Activated T-helper 2 cell treated with anti-CD3 and anti-CD28 coated beads, Interferon-gamma antibody, Interleukin-2, Interleukin-4, amounts not matched to agents 10 μg/mL and 5 μg/mL and 100 μg/mL, durations not matched to agents 14 hours and 24 hours and 36 hours (primary cell): ENCODE results near the gene GDPGP1. TPM values are rescaled to one million over a fixed set of nuclear protein-coding genes. Genes with fewer than 3 reads are reported as not detected.
"Not testable (repeated sequence)": the region's sequence is repeated elsewhere in the genome, so short reads cannot be mapped to it uniquely, and the experiment has no call there.

Experiments used
- DNase-seq: peaks from one replicate; pipeline ENCODE4 v3.0.0; 2021; ENCODE audit warnings: low spot score
- H3K27ac Mint-ChIP-seq: one replicate; pipeline ENCODE4 v1.8.0; 2021; ENCODE audit warnings: mixed read lengths
- H3K27me3 Mint-ChIP-seq: one replicate; pipeline ENCODE4 v1.8.0; 2021; ENCODE audit warnings: low read depth, mixed read lengths
- H3K36me3 Mint-ChIP-seq: one replicate; pipeline ENCODE4 v1.8.0; 2021; ENCODE audit warnings: low read depth, mixed read lengths
- H3K4me1 Mint-ChIP-seq: one replicate; pipeline ENCODE4 v1.8.0; 2021; ENCODE audit warnings: low read depth, mixed read lengths
- H3K4me3 Mint-ChIP-seq: one replicate; pipeline ENCODE4 v1.8.0; 2021; ENCODE audit warnings: low read depth, mild to moderate bottlenecking, moderate library complexity, mixed read lengths
- H3K9me3 Mint-ChIP-seq: one replicate; pipeline ENCODE4 v1.8.0; 2021; ENCODE audit warnings: mixed read lengths
- intact Hi-C: fragments of 100-400 bp; cut with micrococcal nuclease; formaldehyde crosslinking; loops from one replicate; pipeline ENCODE4 v1.15.1; 2023
- total RNA-seq: library from RNA; stranded (reverse); gene quantifications from 2 replicates; pipeline ENCODE4 v1.2.3, GENCODE V29; 2022

The GDPGP1 gene, protein sequence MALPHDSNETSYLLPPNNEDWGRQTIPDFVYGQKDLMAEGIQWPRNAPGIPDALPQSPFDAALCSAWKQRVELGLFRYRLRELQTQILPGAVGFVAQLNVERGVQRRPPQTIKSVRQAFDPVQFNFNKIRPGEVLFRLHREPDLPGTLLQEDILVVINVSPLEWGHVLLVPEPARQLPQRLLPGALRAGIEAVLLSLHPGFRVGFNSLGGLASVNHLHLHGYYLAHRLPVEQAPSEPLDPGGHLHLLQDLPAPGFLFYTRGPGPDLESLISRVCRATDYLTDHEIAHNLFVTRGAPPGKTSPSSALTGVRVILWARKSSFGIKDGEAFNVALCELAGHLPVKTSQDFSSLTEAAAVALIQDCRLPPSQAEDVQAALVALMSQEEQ
- 11.4 and 12.0 TPM in 2 replicates for total RNA-seq

DNA sequence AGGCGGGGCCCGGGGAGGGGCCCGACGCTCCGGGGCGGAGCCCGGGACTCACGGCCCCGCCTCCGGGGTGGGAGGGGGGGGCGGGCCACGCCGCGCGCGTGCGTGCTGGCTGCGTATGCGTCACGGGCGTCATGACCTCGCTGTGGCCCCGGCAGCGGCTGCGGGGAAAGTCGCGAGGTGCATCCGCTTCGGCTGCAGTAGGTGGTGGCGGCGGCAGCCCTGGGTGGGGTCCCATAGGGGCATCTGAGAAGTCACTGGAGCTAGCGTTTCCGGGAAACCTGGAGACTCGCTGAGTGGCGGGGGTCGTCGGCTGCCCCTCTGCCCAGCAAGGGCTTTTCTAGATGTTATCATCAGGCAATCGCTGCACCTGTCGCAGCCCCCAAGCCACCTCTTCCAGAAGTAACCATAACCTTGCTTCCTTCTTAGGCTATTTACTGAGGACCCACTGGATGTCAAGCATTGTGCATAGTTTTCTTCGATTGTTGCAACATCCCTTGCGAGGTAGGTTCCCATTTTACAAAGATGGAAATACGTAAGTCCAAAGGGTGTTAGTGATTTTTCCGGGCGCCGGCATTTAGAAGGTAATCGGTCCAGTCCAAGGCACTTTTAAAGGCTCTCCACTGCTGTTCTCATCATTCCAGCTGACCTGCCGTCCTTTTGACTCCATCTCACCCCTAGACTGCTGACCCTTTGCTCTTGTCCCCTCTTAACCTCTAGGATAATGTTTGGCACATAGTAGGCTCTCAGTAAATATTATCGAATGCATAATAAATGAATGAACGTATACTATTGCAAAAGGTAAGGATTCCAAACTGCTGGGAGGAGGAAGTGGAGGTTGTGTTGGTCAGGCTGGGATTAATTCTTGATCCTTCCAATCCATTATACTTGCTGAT lies at the start of gene GDPGP1:
Gene GDPGP1, plus strand, starts transcription at position 114 of the 893 bp plus-strand sequence. CDS start 6,700 bp downstream, outside the sequence.
- peak within 1 kb of the TSS; percentile 86 for H3K27ac Mint-ChIP-seq
- H3K27me3 Mint-ChIP-seq, result no peaks in the 10 kb centered on the region
- no peaks in the 10 kb centered on the region for H3K9me3 Mint-ChIP-seq
- peaks cover 55% of the 10 kb centered on the region for H3K36me3 Mint-ChIP-seq
- H3K4me3 Mint-ChIP-seq, result peak within 1 kb of the TSS; percentile 92
- peaks cover 41% of the 10 kb centered on the region for H3K4me1 Mint-ChIP-seq
- DNase-seq, result no peak
- intact Hi-C loops, result loop anchor here (1.0 to 10.0 kb wide), 6 partner anchors 31 to 700 kb away; partner anchors contain the start of genes HDDC3, NGRN, SEMA4B and UNC45A

DNA sequence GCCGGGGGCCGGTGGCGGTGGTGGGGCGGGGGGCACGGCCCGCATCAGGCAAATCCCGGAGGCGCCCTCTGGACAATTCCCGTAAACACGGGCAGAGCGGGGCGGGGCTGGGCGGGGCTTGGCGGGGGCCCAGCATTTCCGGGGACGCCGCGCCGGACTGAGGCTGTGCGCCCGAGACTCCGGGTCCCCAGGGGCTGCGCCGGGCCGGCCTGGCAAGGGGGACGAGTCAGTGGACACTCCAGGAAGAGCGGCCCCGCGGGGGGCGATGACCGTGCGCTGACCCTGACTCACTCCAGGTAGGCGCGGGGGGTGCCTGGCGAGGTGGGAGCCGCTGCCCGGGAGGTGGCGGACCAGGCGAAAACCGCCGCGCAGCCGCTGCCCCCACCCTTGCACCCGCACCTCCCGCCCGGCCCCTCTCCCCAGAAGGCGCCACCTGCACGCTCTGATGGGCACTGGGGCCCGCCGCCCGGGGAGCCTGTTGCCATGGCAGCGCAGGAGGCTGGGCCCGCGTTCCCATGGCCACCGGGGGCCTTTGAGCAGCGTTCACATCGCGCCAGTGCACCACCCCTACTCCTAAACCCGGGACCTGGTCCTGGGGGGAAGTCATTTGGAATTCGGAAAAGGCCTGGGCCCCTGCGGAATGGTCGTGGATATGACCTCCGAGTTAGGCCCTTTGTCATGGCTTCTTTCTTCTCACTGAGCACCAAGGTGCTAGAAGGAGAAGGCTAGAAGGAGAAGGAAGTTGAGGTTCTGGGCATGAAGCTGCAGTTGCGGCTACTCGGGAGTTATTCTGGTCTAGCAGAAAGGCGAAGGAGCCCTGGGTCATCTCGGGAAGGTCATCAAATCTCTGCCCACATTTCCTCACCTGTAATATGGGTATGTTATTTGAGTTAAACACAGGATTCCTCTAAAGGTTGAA lies 49.0 kb upstream of the GDPGP1 start:
- H3K9me3 Mint-ChIP-seq, result no peaks in the 10 kb centered on the region
- H3K4me1 Mint-ChIP-seq, result peaks cover 23% of the 10 kb centered on the region
- H3K27me3 Mint-ChIP-seq, result no peaks in the 10 kb centered on the region
- H3K36me3 Mint-ChIP-seq, result peaks cover 4% of the 10 kb centered on the region
- H3K27ac Mint-ChIP-seq, result peak overlapping the region; percentile 68
- intact Hi-C loops, result loop anchor here (1.0 kb wide), 1 partner anchor 20 kb away; no protein-coding TSS in a partner anchor
- H3K4me3 Mint-ChIP-seq, result peak overlapping the region; percentile 86
- peak; percentile 46 for DNase-seq

DNA sequence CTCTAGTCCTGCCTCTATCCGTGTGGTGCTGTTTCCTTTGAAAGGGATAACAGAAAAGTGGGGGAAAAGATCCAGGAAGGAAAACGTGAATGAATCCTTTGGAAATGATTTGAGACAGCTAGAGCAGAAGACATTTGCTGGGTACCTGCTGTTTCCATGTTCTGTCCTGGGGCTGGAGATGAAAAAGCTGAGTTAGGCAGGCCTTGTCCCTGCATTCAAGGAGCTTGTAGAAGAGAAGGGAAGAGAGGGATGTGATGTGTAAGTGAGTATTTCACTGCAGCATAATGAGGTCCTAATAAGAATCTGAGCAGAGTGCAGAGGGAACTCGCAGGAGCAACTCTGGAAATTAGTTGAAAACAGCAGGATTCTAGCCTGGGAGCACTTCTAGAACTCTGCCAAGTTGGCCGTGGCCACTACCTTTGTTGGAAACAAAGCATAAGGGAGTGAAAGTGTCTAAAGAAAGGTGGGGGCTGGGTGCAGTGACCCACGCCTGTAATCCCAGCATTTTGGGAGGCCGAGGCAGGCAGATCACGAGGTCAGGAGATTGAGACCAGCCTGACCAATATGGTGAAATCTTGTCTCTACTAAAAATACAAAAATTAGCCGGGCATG lies 46.6 kb upstream of the GDPGP1 start:
- no peak for DNase-seq
- Mint-ChIP-seq H3K36me3 (peaks cover 4% of the 10 kb centered on the region), H3K27me3 (no peaks in the 10 kb centered on the region), H3K4me1 (peaks cover 36% of the 10 kb centered on the region), H3K9me3 (no peaks in the 10 kb centered on the region), H3K4me3 (no peak overlapping the region), H3K27ac (no peak overlapping the region)
- intact Hi-C loops, result no loop called here

DNA sequence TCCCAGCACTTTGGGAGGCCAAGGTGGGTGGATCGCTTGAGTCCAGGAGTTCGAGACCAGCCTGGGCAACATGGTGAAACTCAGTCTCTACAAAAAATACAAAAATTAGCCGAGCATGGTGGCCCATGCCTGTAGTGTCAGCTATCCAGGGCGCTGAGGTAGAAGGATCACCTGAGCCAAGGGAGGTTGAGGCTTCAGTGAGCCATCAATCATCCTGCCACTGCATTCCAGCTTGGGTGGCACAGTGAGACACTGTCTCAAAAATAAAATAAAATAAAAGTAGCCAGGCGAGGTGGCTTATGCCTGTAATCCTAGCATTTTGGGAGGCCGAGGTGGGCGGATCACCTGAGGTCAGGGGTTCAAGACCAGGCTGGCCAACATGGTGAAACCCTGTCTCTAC lies 45.9 kb upstream of the GDPGP1 start:
- peaks cover 41% of the 10 kb centered on the region for H3K4me1 Mint-ChIP-seq
- intact Hi-C loops, H3K27ac Mint-ChIP-seq, DNase-seq, H3K36me3 Mint-ChIP-seq, H3K9me3 Mint-ChIP-seq, H3K27me3 Mint-ChIP-seq, H3K4me3 Mint-ChIP-seq: not testable (repeated sequence)

DNA sequence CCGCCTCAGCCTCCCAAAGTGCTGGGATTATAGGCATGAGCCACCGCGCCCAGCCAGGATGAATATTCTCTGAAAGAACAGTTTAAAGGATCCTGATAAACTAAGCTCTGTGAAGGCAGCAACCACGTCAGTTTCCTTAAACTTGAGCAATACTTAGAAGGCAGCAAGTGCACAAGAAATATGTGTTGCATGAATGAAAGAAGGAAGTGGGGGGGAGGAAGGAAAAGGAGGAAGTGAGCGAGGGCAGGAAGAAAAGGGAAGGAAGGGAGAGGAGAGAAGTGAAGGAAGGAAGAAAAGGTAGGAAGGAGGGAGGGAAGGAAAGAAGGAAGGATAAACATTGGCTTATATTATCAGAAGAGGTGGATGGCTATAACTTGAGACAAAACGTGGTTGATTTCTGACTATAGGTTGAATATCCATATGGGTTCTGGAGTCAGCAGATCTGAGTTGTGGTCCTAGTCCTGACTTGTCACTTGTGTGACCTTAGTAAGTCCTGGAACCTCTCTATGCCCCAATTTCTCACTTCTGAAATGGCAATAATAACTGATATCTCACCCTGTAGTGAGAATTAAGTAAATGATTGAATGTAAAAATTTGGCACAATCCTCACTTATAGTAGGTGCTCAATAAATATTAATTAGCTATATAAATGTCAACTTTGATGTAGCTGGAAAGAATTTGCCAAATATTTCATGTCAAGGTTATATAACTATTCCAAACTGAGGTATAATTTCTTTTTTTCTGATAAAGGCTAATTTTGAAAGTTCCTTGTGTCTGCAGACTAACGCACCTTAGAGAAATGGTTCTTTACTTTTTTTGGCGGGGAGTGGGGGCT lies 44.9 kb upstream of the GDPGP1 start:
- intact Hi-C loops, result no loop called here
- Mint-ChIP-seq H3K9me3 (no peaks in the 10 kb centered on the region), H3K27me3 (no peaks in the 10 kb centered on the region), H3K4me3 (no peak overlapping the region), H3K36me3 (peaks cover 8% of the 10 kb centered on the region), H3K27ac (no peak overlapping the region), H3K4me1 (peaks cover 41% of the 10 kb centered on the region)
- DNase-seq, result no peak

DNA sequence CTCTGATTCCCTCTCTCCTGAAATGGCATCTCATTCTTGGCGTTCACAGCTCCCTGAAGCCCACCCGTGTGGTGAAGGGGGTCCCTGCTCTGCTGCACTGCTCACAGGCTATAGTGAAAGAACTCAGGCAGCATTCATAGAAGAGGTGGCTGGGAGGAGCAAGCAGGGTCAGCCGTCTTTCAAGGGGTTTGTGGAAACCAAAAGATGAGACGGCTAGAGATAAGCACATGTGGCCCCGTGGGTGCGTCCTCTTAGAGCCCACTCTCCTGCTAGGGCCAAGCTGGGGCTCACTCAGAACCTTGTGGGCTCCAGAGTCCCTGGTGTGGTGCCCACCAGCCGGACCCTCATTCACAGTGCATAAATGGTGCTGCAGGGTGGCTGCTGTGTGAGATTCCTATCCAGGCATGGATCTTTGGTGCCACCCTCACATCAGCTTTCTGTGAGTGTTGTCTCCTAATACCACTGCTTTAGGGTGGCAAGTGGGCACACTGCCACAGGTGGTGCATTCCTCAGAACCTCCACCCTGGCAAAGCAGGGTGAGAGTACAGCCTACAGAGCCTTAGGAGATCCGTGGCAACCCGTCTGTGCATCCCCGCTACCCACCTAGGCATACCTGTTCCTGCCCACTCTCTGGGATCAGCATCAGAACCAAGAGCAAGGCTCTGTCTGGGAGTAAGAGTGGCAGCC lies 44.1 kb upstream of the GDPGP1 start:
- no peak for DNase-seq
- H3K27ac Mint-ChIP-seq, result no peak overlapping the region
- H3K9me3 Mint-ChIP-seq, result no peaks in the 10 kb centered on the region
- H3K4me1 Mint-ChIP-seq, result peaks cover 39% of the 10 kb centered on the region
- peaks cover 11% of the 10 kb centered on the region for H3K36me3 Mint-ChIP-seq
- intact Hi-C loops, result no loop called here
- H3K4me3 Mint-ChIP-seq, result no peak overlapping the region
- no peaks in the 10 kb centered on the region for H3K27me3 Mint-ChIP-seq

DNA sequence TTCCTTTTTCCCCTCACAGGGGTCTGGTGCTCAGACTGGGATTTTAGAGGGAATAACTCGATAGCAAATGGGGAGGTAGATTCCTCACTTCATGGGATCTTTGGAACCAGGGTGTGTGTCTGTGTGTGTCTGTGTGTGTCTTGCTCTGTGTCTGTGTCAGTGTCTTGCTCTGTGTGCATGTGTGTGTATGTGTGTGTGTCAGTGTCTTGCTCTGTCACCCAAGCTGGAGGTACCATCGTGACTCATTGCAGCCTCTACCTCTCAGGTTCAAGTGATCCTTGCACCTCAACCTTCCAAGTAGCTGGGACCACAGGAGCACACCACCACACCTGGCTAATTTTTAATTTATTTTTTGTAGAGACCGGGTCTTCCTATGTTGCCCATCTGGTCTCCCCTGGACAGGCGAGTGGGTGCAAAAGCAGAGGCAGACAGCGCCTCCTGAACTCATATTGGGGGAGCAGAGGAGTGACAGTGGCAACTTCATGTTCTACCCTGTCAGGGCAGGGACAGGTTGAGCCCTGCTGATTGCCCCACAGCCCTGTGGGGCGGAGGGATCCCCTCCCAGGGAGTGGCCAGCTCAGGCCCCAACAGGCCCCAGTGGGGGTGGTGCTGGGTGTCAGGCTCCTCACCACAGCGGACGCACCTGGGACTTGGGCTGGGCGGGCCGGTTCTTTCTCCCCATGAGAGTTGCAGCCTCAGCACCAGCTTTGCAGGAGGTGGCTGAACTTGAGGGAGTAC lies 43.2 kb upstream of the GDPGP1 start:
- no peak overlapping the region for H3K4me3 Mint-ChIP-seq
- DNase-seq, result no peak
- H3K36me3 Mint-ChIP-seq, result peaks cover 14% of the 10 kb centered on the region
- no peaks in the 10 kb centered on the region for H3K9me3 Mint-ChIP-seq
- H3K27ac Mint-ChIP-seq, result no peak overlapping the region
- H3K27me3 Mint-ChIP-seq, result no peaks in the 10 kb centered on the region
- peaks cover 33% of the 10 kb centered on the region for H3K4me1 Mint-ChIP-seq
- intact Hi-C loops, result no loop called here

DNA sequence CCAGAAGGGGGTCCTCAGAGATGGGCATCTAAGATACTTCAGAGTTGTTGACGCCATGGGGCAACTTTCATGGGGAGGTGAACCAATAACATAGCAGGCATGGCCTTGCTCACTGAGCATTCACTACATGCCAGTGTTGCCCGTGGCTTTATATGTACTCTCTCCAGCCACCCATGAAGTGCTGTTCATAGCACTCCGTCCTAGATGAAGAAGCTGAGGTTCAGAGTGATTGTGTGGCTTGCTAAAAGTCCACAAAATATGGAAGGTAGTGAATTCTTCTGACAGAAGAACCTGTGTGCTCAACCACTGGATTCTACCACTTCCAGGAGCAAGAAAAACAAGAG lies 42.7 kb upstream of the GDPGP1 start:
- Mint-ChIP-seq H3K27me3 (no peaks in the 10 kb centered on the region), H3K4me3 (no peak overlapping the region), H3K9me3 (no peaks in the 10 kb centered on the region), H3K4me1 (peaks cover 33% of the 10 kb centered on the region), H3K36me3 (peaks cover 14% of the 10 kb centered on the region), H3K27ac (no peak overlapping the region)
- no peak for DNase-seq
- intact Hi-C loops, result no loop called here

DNA sequence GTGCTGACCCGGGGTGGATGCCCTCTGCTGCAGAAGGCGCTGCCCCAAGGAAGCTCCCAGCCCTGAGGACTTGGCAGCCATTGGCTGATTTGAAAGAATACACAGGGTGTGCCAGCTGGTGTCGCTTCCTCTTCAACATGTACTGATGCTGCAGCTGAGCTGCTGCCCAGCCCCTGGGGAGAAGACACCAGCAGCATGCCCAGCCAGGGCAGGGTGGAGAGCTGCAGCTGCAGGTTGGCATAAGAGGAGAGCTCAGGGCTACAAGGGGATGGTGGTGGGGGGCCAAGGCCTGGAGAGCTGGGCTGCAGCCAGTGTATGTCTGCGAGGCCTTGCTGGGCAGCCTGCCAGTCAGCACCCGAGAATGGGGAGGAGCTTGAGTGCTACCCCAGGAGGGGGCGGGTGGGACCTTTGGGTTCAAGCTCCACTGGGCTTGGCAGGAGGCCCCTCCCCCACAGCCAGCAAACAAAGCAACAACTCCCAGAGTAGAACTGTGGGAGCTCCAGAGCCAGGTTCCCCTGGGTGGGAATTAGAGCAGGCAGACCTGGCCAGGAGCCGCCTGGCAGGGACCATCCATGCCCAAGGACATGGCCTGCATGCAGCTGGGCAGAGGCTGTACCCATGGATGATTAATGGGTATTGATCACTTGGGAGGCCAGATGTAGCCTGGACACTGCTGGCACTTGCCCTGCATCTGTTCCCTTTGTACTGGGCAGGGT lies 42.1 kb upstream of the GDPGP1 start:
- no peaks in the 10 kb centered on the region for H3K27me3 Mint-ChIP-seq
- intact Hi-C loops, result no loop called here
- H3K4me3 Mint-ChIP-seq, result peak overlapping the region; percentile 35
- H3K4me1 Mint-ChIP-seq, result peaks cover 33% of the 10 kb centered on the region
- peak; percentile 23 for DNase-seq
- H3K9me3 Mint-ChIP-seq, result no peaks in the 10 kb centered on the region
- H3K27ac Mint-ChIP-seq, result no peak overlapping the region
- peaks cover 14% of the 10 kb centered on the region for H3K36me3 Mint-ChIP-seq
